ENCODE measurements around the gene HSPA2. TPM values are rescaled to one million over a fixed set of nuclear protein-coding genes. Genes with fewer than 3 reads are reported as not detected.

The HSPA2 gene
- total RNA-seq, 1 experiment from 2014 or later = 30.2 TPM

- TF ChIP-seq ZNF532 (CRISPR knock-in tag; IDR thresholded peaks at IDR 0.05; ENCODE audit: borderline replicate concordance) (no peak), ATF2 (CRISPR knock-in tag; IDR thresholded peaks at IDR 0.05; ENCODE audit: borderline replicate concordance, low read depth) (no peak), ATF6 (CRISPR knock-in tag; IDR thresholded peaks at IDR 0.05) (no peak)
These were observed 43.6 kb downstream of the HSPA2 start (continued) for GRCh38 chr14:64584190-64584589.

DNA sequence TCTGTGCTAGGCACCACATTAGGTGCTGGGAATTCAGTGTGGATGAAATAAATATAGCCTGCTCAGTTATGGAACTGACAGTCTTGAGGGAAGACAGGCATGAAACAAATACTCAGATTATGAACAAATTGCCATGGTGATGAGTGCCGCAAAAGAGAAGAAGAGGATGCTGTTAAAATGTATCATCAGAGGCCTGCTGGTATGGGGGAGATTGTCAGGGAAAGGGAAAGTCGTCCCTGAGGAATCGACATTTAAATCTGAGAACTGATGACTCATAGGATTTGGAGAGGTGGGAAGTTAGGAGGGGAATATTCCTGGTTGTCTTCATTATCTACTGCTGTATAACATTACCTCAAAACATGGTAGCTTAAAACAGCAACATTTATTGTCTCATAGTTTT lies 51.3 kb downstream of the HSPA2 start:
- no peaks in the 10 kb centered on the region for H3K27me3 Mint-ChIP-seq (ENCODE audit: low read depth)
- no peaks in the 10 kb centered on the region for H3K4me1 Mint-ChIP-seq
- TF ChIP-seq ZMAT4 (CRISPR knock-in tag; IDR thresholded peaks at IDR 0.05) (no peak), JUN (CRISPR knock-in tag; IDR thresholded peaks at IDR 0.05) (no peak), ZNF219 (CRISPR knock-in tag; IDR thresholded peaks at IDR 0.05; ENCODE audit: borderline replicate concordance) (no peak), AFF4 (CRISPR knock-in tag; IDR thresholded peaks at IDR 0.05; ENCODE audit: borderline replicate concordance) (no peak), PRRX2 (CRISPR knock-in tag; IDR thresholded peaks at IDR 0.05) (no peak), FOXP1 (CRISPR knock-in tag; IDR thresholded peaks at IDR 0.05; ENCODE audit: borderline replicate concordance) (no peak), SP1 (CRISPR knock-in tag; conservative IDR thresholded peaks at IDR 0.05) (no peak), NFE2L1 (CRISPR knock-in tag; IDR thresholded peaks at IDR 0.05) (no peak), CBFB (CRISPR knock-in tag; IDR thresholded peaks at IDR 0.05; ENCODE audit: low read depth) (no peak), TP53 (CRISPR knock-in tag; IDR thresholded peaks at IDR 0.05) (no peak), SMAD4 (CRISPR knock-in tag; IDR thresholded peaks at IDR 0.05) (no peak)
- TF ChIP-seq, protein P1, sequence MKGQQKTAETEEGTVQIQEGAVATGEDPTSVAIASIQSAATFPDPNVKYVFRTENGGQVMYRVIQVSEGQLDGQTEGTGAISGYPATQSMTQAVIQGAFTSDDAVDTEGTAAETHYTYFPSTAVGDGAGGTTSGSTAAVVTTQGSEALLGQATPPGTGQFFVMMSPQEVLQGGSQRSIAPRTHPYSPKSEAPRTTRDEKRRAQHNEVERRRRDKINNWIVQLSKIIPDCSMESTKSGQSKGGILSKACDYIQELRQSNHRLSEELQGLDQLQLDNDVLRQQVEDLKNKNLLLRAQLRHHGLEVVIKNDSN (CRISPR knock-in tag; IDR thresholded peaks at IDR 0.05) = no peak
- TF ChIP-seq, protein P2, sequence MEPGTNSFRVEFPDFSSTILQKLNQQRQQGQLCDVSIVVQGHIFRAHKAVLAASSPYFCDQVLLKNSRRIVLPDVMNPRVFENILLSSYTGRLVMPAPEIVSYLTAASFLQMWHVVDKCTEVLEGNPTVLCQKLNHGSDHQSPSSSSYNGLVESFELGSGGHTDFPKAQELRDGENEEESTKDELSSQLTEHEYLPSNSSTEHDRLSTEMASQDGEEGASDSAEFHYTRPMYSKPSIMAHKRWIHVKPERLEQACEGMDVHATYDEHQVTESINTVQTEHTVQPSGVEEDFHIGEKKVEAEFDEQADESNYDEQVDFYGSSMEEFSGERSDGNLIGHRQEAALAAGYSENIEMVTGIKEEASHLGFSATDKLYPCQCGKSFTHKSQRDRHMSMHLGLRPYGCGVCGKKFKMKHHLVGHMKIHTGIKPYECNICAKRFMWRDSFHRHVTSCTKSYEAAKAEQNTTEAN (CRISPR knock-in tag; IDR thresholded peaks at IDR 0.05) = no peak
- TF ChIP-seq, protein P3, sequence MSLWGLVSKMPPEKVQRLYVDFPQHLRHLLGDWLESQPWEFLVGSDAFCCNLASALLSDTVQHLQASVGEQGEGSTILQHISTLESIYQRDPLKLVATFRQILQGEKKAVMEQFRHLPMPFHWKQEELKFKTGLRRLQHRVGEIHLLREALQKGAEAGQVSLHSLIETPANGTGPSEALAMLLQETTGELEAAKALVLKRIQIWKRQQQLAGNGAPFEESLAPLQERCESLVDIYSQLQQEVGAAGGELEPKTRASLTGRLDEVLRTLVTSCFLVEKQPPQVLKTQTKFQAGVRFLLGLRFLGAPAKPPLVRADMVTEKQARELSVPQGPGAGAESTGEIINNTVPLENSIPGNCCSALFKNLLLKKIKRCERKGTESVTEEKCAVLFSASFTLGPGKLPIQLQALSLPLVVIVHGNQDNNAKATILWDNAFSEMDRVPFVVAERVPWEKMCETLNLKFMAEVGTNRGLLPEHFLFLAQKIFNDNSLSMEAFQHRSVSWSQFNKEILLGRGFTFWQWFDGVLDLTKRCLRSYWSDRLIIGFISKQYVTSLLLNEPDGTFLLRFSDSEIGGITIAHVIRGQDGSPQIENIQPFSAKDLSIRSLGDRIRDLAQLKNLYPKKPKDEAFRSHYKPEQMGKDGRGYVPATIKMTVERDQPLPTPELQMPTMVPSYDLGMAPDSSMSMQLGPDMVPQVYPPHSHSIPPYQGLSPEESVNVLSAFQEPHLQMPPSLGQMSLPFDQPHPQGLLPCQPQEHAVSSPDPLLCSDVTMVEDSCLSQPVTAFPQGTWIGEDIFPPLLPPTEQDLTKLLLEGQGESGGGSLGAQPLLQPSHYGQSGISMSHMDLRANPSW (CRISPR knock-in tag; conservative IDR thresholded peaks at IDR 0.05; ENCODE audit: low read depth) = no peak
- H3K27ac Mint-ChIP-seq = no peak overlapping the region
- ATAC-seq (no peak), DNase-seq (ENCODE audit: low spot score) (no peak)
- H3K9me3 Mint-ChIP-seq = peaks cover 12% of the 10 kb centered on the region; the same call in 1 of the 2 replicates
- ChIA-PET CTCF (no interaction called here), POLR2A (interaction anchor here (0.7 kb wide), 1 partner anchor 22 kb away, joined by 3 read pairs; no protein-coding TSS in a partner anchor)
- no peak overlapping the region for H3K4me3 Mint-ChIP-seq
- no peaks in the 10 kb centered on the region for H3K36me3 Mint-ChIP-seq
